Gastrocnemius medialis (tissue), 4 donors: ENCODE results near the gene TEX48.

ENCODE experiments used
- CTCF ChIP-seq, 5 experiments: fragments of 450-650 bp in 3 of 5; fragments of 200-600 bp in 2 of 5; sonication (generic) in 2 of 5; IDR thresholded peaks in 4 of 5; conservative IDR thresholded peaks in 1 of 5; 1 replicate in 4 of 5; 2 replicates in 1 of 5; pipeline ENCODE4 v1.5.1; 2016 to 2019; ENCODE audit warnings: antibody characterized with exemption in 5 of 5, mild to moderate bottlenecking in 3 of 5, moderate library complexity in 3 of 5
- POLR2A ChIP-seq, 2 donors: fragments of 450-650 bp; IDR thresholded peaks; one replicate each; pipeline ENCODE4 v1.6.1; 2017; ENCODE audit warnings: antibody characterized with exemption in 2 of 2, mild to moderate bottlenecking in 2 of 2, moderate library complexity in 2 of 2

DNA sequence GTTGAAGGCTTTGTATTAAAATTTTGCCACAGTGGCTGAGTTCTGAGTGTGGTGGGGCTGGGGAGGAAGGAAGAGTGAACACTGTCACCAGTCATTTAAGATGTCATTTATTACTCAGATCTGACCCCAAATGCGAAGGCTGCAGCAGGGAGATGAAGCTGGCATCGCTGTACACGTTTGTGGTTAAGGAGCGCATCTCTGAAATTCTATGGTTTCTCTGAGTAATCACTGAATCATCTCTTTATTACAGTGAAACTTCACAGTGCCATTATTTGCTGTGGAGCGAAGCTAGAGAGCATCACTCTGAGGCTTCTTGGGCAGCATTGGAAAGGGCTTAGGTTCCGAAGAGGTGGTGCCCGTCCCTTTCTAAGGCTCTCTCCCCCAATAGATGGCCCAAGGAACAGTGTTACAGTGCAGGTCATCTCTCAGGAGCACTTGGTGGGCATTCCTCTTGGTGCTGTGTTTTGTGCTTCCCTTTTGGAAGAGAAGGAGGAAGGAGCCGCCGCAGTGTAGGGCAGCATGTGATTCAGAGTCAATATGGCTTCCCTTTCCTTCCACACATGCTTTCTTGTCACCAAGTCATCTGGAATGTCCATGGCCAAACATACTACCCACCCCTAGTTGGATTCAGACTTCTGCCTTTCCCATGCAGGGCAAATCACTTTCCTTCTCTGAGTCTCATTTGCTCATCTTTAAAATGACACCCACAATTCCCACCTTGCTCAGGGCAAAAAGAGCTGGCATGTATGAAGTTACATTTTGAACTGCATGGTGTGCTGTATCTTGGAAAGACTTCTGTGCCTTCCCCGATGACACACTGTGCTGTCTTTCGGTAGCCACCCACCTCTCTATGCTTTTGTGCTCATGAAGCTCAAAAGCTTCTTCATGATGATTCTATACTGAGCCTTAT lies 9.3 kb upstream of the TEX48 start:
- no peak for TF ChIP-seq POLR2A (IDR thresholded peaks at IDR 0.05)
- no peak for TF ChIP-seq CTCF (IDR thresholded peaks at IDR 0.05 in 4 of 5, conservative IDR thresholded peaks at IDR 0.05 in 1 of 5)
